Measurements from ENCODE around the gene EXOC3L4.
"Not testable (repeated sequence)": the region's sequence is repeated elsewhere in the genome, so short reads cannot be mapped to it uniquely, and the experiment has no call there.

Gene EXOC3L4

DNA sequence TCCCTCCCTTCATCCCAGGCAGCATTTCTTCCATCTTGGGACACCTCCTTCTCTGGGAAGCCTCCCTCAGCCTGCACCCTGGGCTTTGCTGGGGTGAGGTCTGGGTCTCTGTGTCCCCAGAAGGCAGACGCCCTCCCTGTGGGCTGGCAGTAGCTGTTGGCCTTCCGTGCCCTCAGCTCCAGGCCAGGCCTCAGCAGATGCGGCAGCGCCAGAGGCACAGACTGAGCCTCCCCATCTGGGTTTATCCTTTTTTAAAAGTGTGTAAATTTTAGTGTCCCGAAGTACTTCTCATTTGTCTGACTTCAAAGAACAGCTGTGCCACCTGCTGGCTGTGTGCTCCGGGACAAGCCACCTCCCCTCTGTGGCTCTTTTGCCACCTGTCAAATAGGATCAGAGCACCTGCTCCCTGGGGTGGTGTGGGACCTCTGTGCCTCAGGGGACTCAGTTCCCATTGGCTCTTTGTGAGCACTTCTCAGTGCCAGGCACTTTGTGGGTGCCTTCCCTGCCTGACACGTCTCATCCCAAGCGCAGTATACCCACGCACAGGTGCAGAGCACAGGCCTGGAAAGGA is 11.1 kb downstream of the EXOC3L4 start:
- no peak for DNase-seq (ENCODE audit: low read depth, low spot score)

- DNase-seq (ENCODE audit: low read depth, low spot score), result no peak
These were observed 12.9 kb downstream of the EXOC3L4 start for GRCh38 chr14:103107455-103107854.

- no peak for DNase-seq (ENCODE audit: low read depth, low spot score)
These were observed 13.6 kb downstream of the EXOC3L4 start for GRCh38 chr14:103107941-103108748.

- no peak for DNase-seq (ENCODE audit: low read depth, low spot score)
These were observed 14.3 kb downstream of the EXOC3L4 start for GRCh38 chr14:103108749-103109207.

GRCh38 chr14:103109535-103110441 is 15.3 kb downstream of the EXOC3L4 start:
- no peak for DNase-seq (ENCODE audit: low read depth, low spot score)

GRCh38 chr14:103110681-103111231 is 16.2 kb downstream of the EXOC3L4 start:
- no peak for DNase-seq (ENCODE audit: low read depth, low spot score)

DNA sequence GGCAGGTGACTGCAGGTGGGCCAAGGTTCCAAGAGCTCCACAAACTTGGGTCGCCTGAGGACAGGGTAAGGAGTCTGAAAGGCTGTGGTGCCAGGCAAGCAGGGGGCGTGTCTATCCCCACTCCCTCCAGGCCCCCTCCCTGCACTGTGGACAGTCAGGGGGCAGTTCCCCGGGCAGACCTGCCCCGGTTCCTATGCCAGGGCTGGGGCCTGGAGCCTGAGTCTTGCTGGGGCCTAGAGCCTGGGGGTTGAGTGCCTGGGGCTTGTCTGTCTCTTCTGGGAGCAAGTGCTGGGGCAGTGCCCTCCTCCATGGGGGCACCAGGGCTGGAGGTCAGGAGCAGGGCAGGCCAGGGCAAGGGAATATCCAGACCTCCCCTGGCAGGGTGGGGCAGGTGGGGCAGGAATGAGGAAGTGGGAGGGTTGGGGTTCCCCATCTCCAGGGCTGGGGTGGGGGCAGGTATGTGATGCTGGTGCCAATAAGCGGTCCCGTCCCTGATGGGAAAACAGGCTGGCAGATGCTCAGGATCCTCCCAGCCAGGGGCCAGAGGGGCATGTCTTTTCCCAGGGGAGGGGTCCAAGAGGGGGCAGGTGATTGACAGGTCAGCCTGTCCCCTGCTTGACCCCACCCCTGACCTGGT is 16.8 kb downstream of the EXOC3L4 start:
- DNase-seq (ENCODE audit: low read depth, low spot score), result no peak

DNA sequence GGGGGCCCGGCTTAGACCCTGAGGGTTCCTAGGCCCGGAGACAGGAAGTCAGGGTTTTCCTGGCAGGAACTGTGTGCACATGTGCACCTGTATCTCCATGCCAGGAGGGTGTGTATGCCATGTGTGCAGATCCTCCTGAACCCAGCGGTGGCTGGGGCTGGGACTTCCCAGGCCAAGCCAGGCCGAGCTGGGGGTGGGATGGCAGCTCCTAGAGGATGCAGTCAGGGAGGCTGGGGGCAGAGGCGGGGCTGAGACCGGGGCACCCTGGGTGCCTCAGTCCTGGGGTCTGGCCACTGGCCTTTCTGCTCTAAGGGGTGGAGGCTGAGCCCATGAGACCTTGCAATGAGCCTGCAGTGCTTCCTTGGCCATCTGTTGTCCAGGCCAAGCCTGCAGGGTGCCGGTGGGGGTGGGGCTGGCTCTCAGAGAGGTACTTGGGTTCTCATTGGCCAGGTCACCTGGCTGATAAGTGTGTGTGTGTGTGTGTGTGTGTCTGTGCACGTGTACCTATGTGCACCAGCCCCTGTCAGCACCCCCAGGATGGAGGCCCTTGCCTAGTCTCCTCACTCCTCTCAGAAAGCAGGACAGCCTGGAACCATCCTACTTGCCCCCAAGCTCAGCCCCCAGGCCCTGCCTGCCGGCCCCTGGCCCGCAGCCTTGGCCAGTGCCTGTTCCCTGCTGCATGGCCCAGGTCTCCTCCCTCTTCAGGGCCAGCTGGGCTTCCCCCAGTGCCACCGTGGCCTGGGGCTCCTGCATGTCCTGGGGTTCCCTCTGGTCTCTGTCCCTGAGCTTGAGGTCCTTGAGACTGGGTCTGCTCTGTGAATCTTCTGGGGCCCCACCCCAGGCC is 18.1 kb downstream of the EXOC3L4 start:
- no peak for DNase-seq (ENCODE audit: low read depth, low spot score)

DNA sequence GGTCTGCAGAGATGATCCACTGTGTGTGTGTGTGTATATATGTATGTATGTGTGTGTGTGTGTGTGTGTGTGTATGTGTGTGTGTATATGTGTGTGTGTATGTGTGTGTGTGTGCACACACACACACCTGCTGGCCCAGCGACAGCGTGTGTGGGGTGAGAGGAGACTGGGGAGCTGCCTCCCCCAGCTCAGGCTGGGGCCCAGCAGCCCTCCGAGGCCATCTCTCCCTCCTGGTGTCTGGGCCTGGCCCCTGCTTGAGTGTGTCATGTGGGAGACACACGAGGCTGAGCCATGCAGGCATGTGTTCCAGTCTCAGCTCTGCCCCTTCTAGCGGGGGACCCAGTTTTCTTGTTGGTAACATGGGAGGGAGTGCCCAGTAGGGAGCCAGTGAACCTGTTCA is 18.8 kb downstream of the EXOC3L4 start:
- DNase-seq (ENCODE audit: low read depth, low spot score), result no peak

DNA sequence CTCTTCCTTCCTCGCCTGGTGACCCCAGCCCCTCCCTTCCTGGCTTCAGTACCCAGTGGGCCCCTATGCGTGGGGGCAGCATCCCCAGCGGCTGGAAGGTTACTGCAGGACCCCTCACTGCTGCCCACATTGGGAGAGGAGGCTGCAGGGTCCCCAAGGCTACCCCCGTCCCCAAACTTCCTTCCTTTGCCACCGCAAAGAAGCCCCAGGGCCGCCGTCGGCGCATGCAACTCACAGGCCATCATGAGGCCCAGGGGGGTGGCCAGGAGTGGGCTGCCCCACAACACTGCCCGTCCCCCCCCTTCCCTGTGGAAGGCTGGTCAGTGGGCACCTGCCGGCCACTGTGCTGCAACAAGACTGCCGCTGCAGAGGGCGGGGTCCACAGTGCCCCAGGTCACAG is 19.2 kb downstream of the EXOC3L4 start:
- no peak for DNase-seq (ENCODE audit: low read depth, low spot score)

GRCh38 chr14:103115086-103115679 is 20.7 kb downstream of the EXOC3L4 start:
- not testable (repeated sequence) for DNase-seq (ENCODE audit: low read depth, low spot score)

DNA sequence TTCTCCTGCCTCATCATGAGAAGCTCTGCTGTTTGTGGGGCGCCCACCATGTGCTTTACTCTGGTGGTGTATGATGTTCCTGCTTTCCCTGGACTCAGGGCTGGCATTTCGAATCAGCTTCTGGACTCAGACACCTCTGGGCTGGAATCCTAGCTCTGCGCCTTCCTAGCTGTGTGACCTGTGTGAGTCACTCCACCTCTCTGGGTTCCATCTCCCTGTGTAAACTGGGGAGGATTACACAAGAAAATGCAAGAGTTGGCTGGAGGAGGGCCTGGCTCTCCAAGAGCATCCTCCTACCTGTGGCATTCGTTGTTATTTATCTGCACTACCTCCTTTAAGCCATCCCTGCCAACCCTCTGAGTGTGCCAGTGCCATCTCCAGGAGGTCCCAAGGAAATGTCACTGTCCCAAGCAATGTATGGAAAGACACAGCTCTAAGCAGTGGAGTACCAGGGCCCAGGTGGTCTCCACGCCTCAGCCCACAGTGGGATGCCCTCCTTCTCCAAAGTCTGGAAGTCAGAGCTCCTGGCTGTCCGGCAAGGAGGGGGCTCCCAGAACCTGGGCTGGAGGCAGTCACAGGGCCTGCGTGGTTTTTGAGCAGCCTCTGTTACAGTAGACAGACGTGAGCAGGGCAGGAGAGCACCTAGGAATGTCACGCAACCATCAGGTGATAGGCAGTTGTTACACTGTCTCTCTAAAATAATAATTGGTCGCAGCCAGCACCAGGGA is 21.5 kb downstream of the EXOC3L4 start:
- no peak for DNase-seq (ENCODE audit: low read depth, low spot score)

DNA sequence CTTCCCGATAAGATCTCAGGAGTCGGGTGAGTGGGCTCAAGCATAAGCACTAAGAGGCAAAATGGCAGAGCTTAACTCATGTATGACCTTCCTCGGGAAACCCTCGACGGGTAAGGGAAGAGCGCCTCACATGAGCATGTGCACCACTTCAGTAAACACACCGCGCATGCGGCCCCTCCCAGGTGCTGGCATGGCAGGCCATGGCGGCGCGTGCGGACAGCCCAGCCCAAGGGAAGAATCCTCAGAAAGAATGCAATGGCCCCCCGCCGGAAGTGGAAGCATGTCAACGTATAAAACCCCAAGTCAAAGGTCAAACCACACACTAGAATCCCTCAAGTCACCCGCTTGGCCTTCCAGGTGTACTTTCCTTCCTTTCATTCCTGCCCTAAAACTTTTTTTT is 22.1 kb downstream of the EXOC3L4 start:
- DNase-seq (ENCODE audit: low read depth, low spot score), result no peak

GRCh38 chr14:103117499-103117898 is 23.0 kb downstream of the EXOC3L4 start:
- not testable (repeated sequence) for DNase-seq (ENCODE audit: low read depth, low spot score)

DNA sequence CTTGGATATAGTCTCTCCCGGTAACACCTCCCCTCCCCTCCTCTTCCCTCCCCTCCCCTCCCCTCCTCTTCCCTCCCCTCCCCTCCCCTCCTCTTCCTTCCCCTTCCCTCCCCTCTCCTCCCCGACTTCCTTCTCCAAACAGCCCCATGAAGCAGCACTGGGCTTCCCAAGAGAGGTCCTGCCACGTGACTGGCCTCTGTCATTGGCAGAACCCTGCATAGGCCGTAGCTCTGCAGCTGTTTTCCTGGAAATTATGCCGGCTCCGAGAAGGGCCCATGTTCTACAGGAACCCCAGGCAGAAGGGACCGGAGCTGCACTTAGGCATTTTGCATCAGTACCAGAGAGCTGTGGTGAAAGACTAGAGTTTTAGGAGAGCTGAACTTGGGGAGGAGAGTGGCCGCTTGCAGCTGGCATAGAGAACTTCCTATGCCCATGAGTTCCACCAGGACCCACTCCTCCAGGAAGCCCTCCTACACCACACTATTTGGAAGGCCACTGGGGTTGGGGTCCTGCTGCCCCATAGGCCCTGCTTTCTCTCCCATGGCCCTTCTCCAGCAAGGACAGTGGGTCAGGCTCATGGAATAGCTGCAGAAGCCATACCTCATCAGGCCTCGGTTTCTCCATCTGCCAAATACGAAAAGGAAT is 23.6 kb downstream of the EXOC3L4 start:
- no peak for DNase-seq (ENCODE audit: low read depth, low spot score)

- no peak for DNase-seq (ENCODE audit: low read depth, low spot score)
These were observed 24.3 kb downstream of the EXOC3L4 start for GRCh38 chr14:103118663-103119404.

- DNase-seq (ENCODE audit: low read depth, low spot score), result not testable (repeated sequence)
These were observed 25.0 kb downstream of the EXOC3L4 start for GRCh38 chr14:103119527-103119926.
